GM10266 (cell line): Measurements from ENCODE around the gene FGF9.
A peak's percentile ranks its signal among the peaks of the same experiment; 100 is the strongest.

Source experiments
- DNase-seq: peaks from one replicate; pipeline ENCODE4 v3.0.0; 2012; ENCODE audit errors: extremely low spot score
- CTCF ChIP-seq: IDR thresholded peaks from 2 replicates; pipeline ENCODE4 v1.5.1; 2012; ENCODE audit warnings: mild to moderate bottlenecking, low read depth; ENCODE audit not compliant: control insufficient read depth, insufficient read depth; ENCODE audit errors: missing control alignments

FGF9 gene

GRCh38 chr13:21670883-21671619 lies at the start of gene FGF9:
FGF9 (plus strand) TSS chr13:21671073; CDS start chr13:21671913, 840 bp downstream.
- no peak for TF ChIP-seq CTCF
- peak; percentile 91 for DNase-seq

GRCh38 chr13:21625366-21625765 lies 45.5 kb upstream of the FGF9 start:
- peak; percentile 50 for TF ChIP-seq CTCF
- DNase-seq: peak; percentile 30

GRCh38 chr13:21632196-21632595 lies 38.7 kb upstream of the FGF9 start:
- TF ChIP-seq CTCF: no peak

GRCh38 chr13:21636656-21637055 lies 34.2 kb upstream of the FGF9 start:
- DNase-seq: no peak
- TF ChIP-seq CTCF: no peak

More at GRCh38 chr13:21632196-21632595, 38.7 kb upstream of the FGF9 start:
- DNase-seq: no peak

- TF ChIP-seq CTCF: no peak
- no peak for DNase-seq
These were observed 33.6 kb upstream of the FGF9 start for GRCh38 chr13:21637296-21637695.

- DNase-seq: peak; percentile 38
- TF ChIP-seq CTCF: peak; percentile 68
These were observed 32.3 kb upstream of the FGF9 start for GRCh38 chr13:21638319-21639282.
